Thymus (tissue), 11 donors: ENCODE data around the gene EPB41L2. TPM values are rescaled to one million over a fixed set of nuclear protein-coding genes. Genes with fewer than 3 reads are reported as not detected.

ENCODE experiments used
- DNase-seq, 9 donors: peaks; one replicate each; pipeline ENCODE4 v3.0.0-alpha.2; 2013; ENCODE audit warnings: low spot score in 9 of 9, low read depth in 6 of 9, missing footprints in 1 of 9
- H3K27ac ChIP-seq, 2 donors: one replicate each; pipeline ENCODE4 v1.5.1; 2013; ENCODE audit warnings: control low read depth in 1 of 2, low read depth in 1 of 2, low read length in 1 of 2, mild to moderate bottlenecking in 1 of 2, moderate library complexity in 1 of 2
- H3K27me3 ChIP-seq, 2 donors: one replicate each; pipeline ENCODE4 v1.5.1; 2013; ENCODE audit warnings: low read length in 1 of 2; ENCODE audit not compliant: control insufficient read depth in 2 of 2, insufficient read depth in 1 of 2
- H3K36me3 ChIP-seq, 2 donors: one replicate each; pipeline ENCODE4 v1.5.1; 2013; ENCODE audit warnings: low read length in 1 of 2, mild to moderate bottlenecking in 1 of 2, moderate library complexity in 1 of 2; ENCODE audit not compliant: control insufficient read depth in 2 of 2, insufficient read depth in 2 of 2
- H3K4me1 ChIP-seq, 2 donors: one replicate each; pipeline ENCODE4 v1.5.1; 2013; ENCODE audit warnings: low read length in 2 of 2; ENCODE audit not compliant: control insufficient read depth in 2 of 2, insufficient read depth in 2 of 2
- H3K4me3 ChIP-seq, 2 donors: one replicate each; pipeline ENCODE4 v1.5.1; 2013; ENCODE audit warnings: low read length in 2 of 2, control low read depth in 1 of 2, mild to moderate bottlenecking in 1 of 2
- H3K9me3 ChIP-seq, 2 donors: one replicate each; pipeline ENCODE4 v1.5.1; 2013; ENCODE audit warnings: low read length in 1 of 2, mild to moderate bottlenecking in 1 of 2; ENCODE audit not compliant: control insufficient read depth in 2 of 2, insufficient read depth in 1 of 2
- WGBS: extraction: QIAGEN DNeasy Blood & Tissue Kit; methylation state at CpG from one replicate; pipeline ENCODE4 v1.1.7; 2013; 5-methylcytosine and 5-hydroxymethylcytosine counted together
- polyA plus RNA-seq: library from polyadenylated mRNA; stranded (reverse); fragments of 200-250 nt; gene quantifications from one replicate; pipeline ENCODE4 v1.2.3, GENCODE V29; 2013
- total RNA-seq: library from RNA; stranded (reverse); fragments of 120-200 nt; gene quantifications from one replicate; pipeline ENCODE4 v1.2.4, GENCODE V29; 2013
- donor health status: healthy.

EPB41L2 gene
- total and polyA plus RNA-seq, 2 donors, result 19.1 to 22.4 TPM

DNA sequence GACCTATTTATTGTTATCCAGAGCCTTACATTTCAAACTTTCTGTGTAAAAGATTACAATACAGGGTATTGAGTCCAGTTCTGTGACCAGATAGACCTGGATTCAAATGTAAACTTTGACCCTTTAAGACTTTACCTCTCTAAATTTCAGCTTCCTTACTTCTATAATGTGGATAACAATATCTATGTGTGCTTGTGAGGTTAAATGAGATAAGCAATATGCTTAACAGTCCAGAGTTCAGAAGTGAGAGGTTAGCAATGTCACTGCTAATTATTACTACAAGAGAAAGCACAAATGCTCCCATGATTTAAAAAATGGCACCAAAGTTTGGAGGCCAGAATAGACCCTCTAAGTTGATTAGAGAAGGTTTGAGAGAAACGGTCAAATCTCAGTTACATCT, 27.5 kb downstream of the EPB41L2 start:
- Histone ChIP-seq H3K27ac (no peak overlapping the region), H3K9me3 (no peaks in the 10 kb centered on the region), H3K36me3 (no peaks in the 10 kb centered on the region), H3K4me1 (no peaks in the 10 kb centered on the region), H3K4me3 (no peak overlapping the region), H3K27me3 (no peaks in the 10 kb centered on the region)
- 95% methylated on average over 1 of the region's 1 CpG for WGBS
- no peak for DNase-seq

DNA sequence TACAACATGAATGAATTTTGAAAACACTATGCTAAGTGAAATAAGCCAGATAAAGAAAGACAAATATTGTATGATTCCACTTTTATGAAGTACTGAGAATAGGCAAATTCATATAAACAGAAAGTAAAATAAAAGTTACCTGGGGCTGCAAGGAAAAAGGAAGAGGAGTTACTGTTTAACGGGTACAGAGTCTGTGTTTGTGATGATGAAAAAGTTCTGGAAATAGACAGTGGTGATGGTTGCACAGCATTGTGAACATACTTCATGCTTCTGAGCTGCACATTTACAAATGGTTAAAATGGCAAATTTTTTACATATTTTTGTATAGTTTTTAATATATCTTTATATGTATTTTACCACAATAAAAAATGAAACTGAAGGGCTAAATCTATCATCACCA, 29.4 kb downstream of the EPB41L2 start:
- no peaks in the 10 kb centered on the region for H3K4me1 ChIP-seq
- no peak for DNase-seq
- no peaks in the 10 kb centered on the region for H3K36me3 ChIP-seq
- 81% methylated on average over 1 of the region's 1 CpG for WGBS
- H3K9me3 ChIP-seq, result no peaks in the 10 kb centered on the region
- no peaks in the 10 kb centered on the region for H3K27me3 ChIP-seq
- H3K27ac ChIP-seq, result no peak overlapping the region
- H3K4me3 ChIP-seq, result no peak overlapping the region

GRCh38 chr6:131029626-131030297, 33.3 kb downstream of the EPB41L2 start:
- H3K27me3 ChIP-seq, result no peaks in the 10 kb centered on the region
- no peak overlapping the region for H3K27ac ChIP-seq
- WGBS, result 94% methylated on average over 7 of the region's 7 CpGs
- H3K36me3 ChIP-seq, result no peaks in the 10 kb centered on the region
- H3K4me1 ChIP-seq, result no peaks in the 10 kb centered on the region
- no peaks in the 10 kb centered on the region for H3K9me3 ChIP-seq
- H3K4me3 ChIP-seq, result no peak overlapping the region
- DNase-seq, result no peak

- Histone ChIP-seq H3K9me3 (no peaks in the 10 kb centered on the region), H3K27ac (no peak overlapping the region), H3K36me3 (no peaks in the 10 kb centered on the region), H3K4me1 (no peaks in the 10 kb centered on the region), H3K27me3 (no peaks in the 10 kb centered on the region), H3K4me3 (no peak overlapping the region)
- DNase-seq, result no peak
- 97% methylated on average over 2 of the region's 2 CpGs for WGBS
Observed at GRCh38 chr6:131027326-131027725, 35.7 kb downstream of the EPB41L2 start.

DNA sequence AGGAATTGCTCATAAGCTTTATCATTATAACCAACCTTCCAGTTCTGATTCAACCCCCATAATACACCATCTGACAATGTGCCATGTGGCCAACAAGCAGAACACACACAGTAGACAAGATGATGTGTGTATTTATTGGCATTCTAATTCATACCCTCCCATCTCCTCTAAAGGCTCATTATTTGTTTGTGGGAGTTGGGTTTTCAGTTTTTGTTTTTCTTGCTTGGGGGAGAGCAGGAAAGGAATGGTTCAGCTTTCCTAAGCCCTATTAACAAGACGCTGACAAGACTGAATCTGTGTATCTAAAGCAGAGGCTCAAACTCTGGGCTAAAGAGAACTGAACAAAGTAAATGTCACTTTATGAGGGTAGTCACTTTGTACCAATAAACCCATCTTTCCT, 36.8 kb downstream of the EPB41L2 start:
- Histone ChIP-seq H3K4me1 (no peaks in the 10 kb centered on the region), H3K36me3 (no peaks in the 10 kb centered on the region), H3K9me3 (no peaks in the 10 kb centered on the region), H3K27ac (no peak overlapping the region), H3K27me3 (no peaks in the 10 kb centered on the region), H3K4me3 (no peak overlapping the region)
- WGBS, result 100% methylated on average over 1 of the region's 1 CpG
- DNase-seq, result no peak

- H3K36me3 ChIP-seq, result no peaks in the 10 kb centered on the region
- H3K4me3 ChIP-seq, result no peak overlapping the region
- no peaks in the 10 kb centered on the region for H3K4me1 ChIP-seq
- WGBS, result 97% methylated on average over 6 of the region's 6 CpGs
- no peaks in the 10 kb centered on the region for H3K27me3 ChIP-seq
- no peak overlapping the region for H3K27ac ChIP-seq
- H3K9me3 ChIP-seq, result no peaks in the 10 kb centered on the region
- DNase-seq, result no peak
Observed at GRCh38 chr6:131024565-131024964, 38.5 kb downstream of the EPB41L2 start.

- Histone ChIP-seq H3K27ac (no peak overlapping the region), H3K4me1 (no peaks in the 10 kb centered on the region), H3K36me3 (no peaks in the 10 kb centered on the region), H3K9me3 (no peaks in the 10 kb centered on the region), H3K4me3 (no peak overlapping the region), H3K27me3 (no peaks in the 10 kb centered on the region)
- DNase-seq, result no peak
- WGBS, result 90% methylated on average over 3 of the region's 3 CpGs
Observed at GRCh38 chr6:131023834-131024504, 39.1 kb downstream of the EPB41L2 start.

DNA sequence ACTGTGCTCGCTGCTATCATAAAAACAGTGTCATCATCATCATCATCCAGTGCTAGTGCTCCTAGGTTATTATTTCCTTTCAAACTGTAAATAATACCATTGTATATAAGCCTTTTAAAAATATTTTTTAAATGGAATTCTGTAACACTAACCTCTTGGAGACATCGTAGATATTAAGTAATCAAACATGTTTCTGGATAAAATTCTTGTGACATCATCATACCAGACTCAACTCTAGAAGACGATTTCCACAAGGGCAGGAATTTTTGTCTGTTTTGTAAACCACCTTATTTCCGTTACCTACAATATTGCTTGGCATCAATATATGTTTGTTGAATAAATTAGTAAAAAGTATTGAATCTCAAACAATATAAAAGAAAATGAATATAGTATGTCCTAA, 40.4 kb downstream of the EPB41L2 start:
- Histone ChIP-seq H3K27me3 (no peaks in the 10 kb centered on the region), H3K36me3 (no peaks in the 10 kb centered on the region), H3K4me1 (no peaks in the 10 kb centered on the region), H3K9me3 (no peaks in the 10 kb centered on the region), H3K4me3 (no peak overlapping the region), H3K27ac (no peak overlapping the region)
- WGBS, result 72% methylated on average over 4 of the region's 4 CpGs
- no peak for DNase-seq

DNA sequence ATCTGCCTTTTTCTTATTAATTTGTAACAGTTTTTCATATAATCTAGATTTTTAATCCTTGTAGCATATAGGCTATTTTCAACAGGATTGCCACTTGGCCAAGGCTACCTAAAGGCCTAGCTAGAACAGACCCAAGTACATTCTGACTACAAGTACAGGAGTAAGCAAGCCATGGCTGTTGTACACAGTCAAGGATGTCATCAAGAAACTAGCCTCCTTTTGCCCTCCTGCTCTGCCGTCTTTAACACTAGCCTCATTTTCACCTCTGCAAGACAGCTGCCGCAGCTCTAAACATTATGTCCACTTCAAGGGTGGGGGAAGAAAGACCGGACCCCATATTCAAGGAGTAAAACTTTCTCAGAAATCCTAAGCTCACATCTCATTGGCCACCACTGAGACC, 45.1 kb downstream of the EPB41L2 start:
- no peaks in the 10 kb centered on the region for H3K9me3 ChIP-seq
- H3K36me3 ChIP-seq, result no peaks in the 10 kb centered on the region
- no peak for DNase-seq
- no peaks in the 10 kb centered on the region for H3K27me3 ChIP-seq
- H3K4me1 ChIP-seq, result no peaks in the 10 kb centered on the region
- WGBS, result 98% methylated on average over 3 of the region's 3 CpGs
- H3K4me3 ChIP-seq, result no peak overlapping the region
- no peak overlapping the region for H3K27ac ChIP-seq
